Measurements from ENCODE around the gene CPA1. TPM values are rescaled to one million over a fixed set of nuclear protein-coding genes. Genes with fewer than 3 reads are reported as not detected.

The CPA1 gene
- total RNA-seq, 1 experiment from 2014 or later: 7.9 TPM

- TF ChIP-seq ZNF138 (CRISPR knock-in tag; conservative IDR thresholded peaks at IDR 0.05): no peak
- no peak for TF ChIP-seq CREB1 (CRISPR knock-in tag; IDR thresholded peaks at IDR 0.05)
- no peak for TF ChIP-seq SMAD3 (CRISPR knock-in tag; IDR thresholded peaks at IDR 0.05; ENCODE audit: borderline replicate concordance)
- TF ChIP-seq PRDM15 (CRISPR knock-in tag; IDR thresholded peaks at IDR 0.05): no peak
- no peak for TF ChIP-seq CDX4 (CRISPR knock-in tag; IDR thresholded peaks at IDR 0.05; ENCODE audit: borderline replicate concordance)
Observed at GRCh38 chr7:130413201-130413600, 32.9 kb downstream of the CPA1 start (continued).

GRCh38 chr7:130415006-130415405 is 34.7 kb downstream of the CPA1 start:
- H3K27me3 Mint-ChIP-seq (ENCODE audit: low read depth): no peaks in the 10 kb centered on the region
- no peaks in the 10 kb centered on the region for H3K9me3 Mint-ChIP-seq
- POLR2A ChIA-PET: no interaction called here
- H3K4me3 Mint-ChIP-seq: no peak overlapping the region
- H3K4me1 Mint-ChIP-seq: peaks cover 21% of the 10 kb centered on the region
- H3K27ac Mint-ChIP-seq: no peak overlapping the region
- CTCF ChIA-PET: no interaction called here
- ATAC-seq: no peak
- TF ChIP-seq GABPB1 (CRISPR knock-in tag; IDR thresholded peaks at IDR 0.05): no peak
- TF ChIP-seq ESRRA (CRISPR knock-in tag; IDR thresholded peaks at IDR 0.05; ENCODE audit: borderline replicate concordance): no peak
- TF ChIP-seq ZBTB21 (CRISPR knock-in tag; IDR thresholded peaks at IDR 0.05; ENCODE audit: borderline replicate concordance): no peak
- TF ChIP-seq ETV6 (CRISPR knock-in tag; IDR thresholded peaks at IDR 0.05): no peak
- no peak for TF ChIP-seq IRF2 (CRISPR knock-in tag; IDR thresholded peaks at IDR 0.05; ENCODE audit: borderline replicate concordance, low read depth)
- DNase-seq (ENCODE audit: low spot score): no peak
- H3K36me3 Mint-ChIP-seq: no peaks in the 10 kb centered on the region

GRCh38 chr7:130417213-130417612 is 36.9 kb downstream of the CPA1 start:
- no peak overlapping the region for H3K27ac Mint-ChIP-seq
- DNase-seq (ENCODE audit: low spot score): no peak
- no peak overlapping the region for H3K4me3 Mint-ChIP-seq
- ChIA-PET POLR2A (no interaction called here), CTCF (no interaction called here)
- H3K36me3 Mint-ChIP-seq: no peaks in the 10 kb centered on the region
- H3K9me3 Mint-ChIP-seq: no peaks in the 10 kb centered on the region
- no peak for ATAC-seq
- TF ChIP-seq ATF3 (CRISPR knock-in tag; conservative IDR thresholded peaks at IDR 0.05): no peak
- TF ChIP-seq ZNF263 (CRISPR knock-in tag; IDR thresholded peaks at IDR 0.05; ENCODE audit: low read depth): no peak
- TF ChIP-seq ZNF396 (CRISPR knock-in tag; IDR thresholded peaks at IDR 0.05; ENCODE audit: borderline replicate concordance): no peak
- no peak for TF ChIP-seq ZBTB21 (CRISPR knock-in tag; IDR thresholded peaks at IDR 0.05; ENCODE audit: borderline replicate concordance)
- no peak for TF ChIP-seq EMX1 (CRISPR knock-in tag; IDR thresholded peaks at IDR 0.05)
- H3K4me1 Mint-ChIP-seq: peaks cover 32% of the 10 kb centered on the region
- no peaks in the 10 kb centered on the region for H3K27me3 Mint-ChIP-seq (ENCODE audit: low read depth)

GRCh38 chr7:130418306-130418705 is 38.0 kb downstream of the CPA1 start:
- Mint-ChIP-seq H3K27ac (no peak overlapping the region), H3K9me3 (no peaks in the 10 kb centered on the region), H3K36me3 (no peaks in the 10 kb centered on the region), H3K4me3 (no peak overlapping the region), H3K27me3 (ENCODE audit: low read depth) (no peaks in the 10 kb centered on the region), H3K4me1 (peaks cover 36% of the 10 kb centered on the region)
- DNase-seq (ENCODE audit: low spot score): no peak
- no peak for ATAC-seq
- POLR2A ChIA-PET: no interaction called here
- CTCF ChIA-PET: no interaction called here
- TF ChIP-seq ZNF671 (CRISPR knock-in tag; IDR thresholded peaks at IDR 0.05) (no peak), ARID4B (CRISPR knock-in tag; IDR thresholded peaks at IDR 0.05; ENCODE audit: borderline replicate concordance) (no peak), SOX15 (CRISPR knock-in tag; IDR thresholded peaks at IDR 0.05) (no peak), NR1H2 (CRISPR knock-in tag; IDR thresholded peaks at IDR 0.05) (no peak), PRDM15 (CRISPR knock-in tag; IDR thresholded peaks at IDR 0.05) (no peak), TCF7 (CRISPR knock-in tag; IDR thresholded peaks at IDR 0.05; ENCODE audit: low read depth) (no peak), CREB1 (CRISPR knock-in tag; IDR thresholded peaks at IDR 0.05) (no peak)

Data from WTC11 (cell line).